HEK293 (cell line): Measurements from ENCODE around the gene CS.
A peak's percentile ranks its signal among the peaks of the same experiment; 100 is the strongest.

ENCODE experiments used
- GFI1B ChIP-seq: fragments of 450-650 bp; formaldehyde crosslinking; IDR thresholded peaks from 2 replicates; pipeline ENCODE4 v1.5.1; 2016; ENCODE audit warnings: missing biosample characterization, missing genetic modification characterization
- GLI4 ChIP-seq: fragments of 450-650 bp; formaldehyde crosslinking; IDR thresholded peaks from 2 replicates; pipeline ENCODE4 v1.5.1; 2016; ENCODE audit warnings: missing biosample characterization, missing genetic modification characterization
- HOXA7 ChIP-seq: sonication (generic); formaldehyde crosslinking; IDR thresholded peaks from 2 replicates; pipeline ENCODE4 v1.8.1; 2022; ENCODE audit warnings: missing genetic modification reagents, borderline replicate concordance
- HOXC10 ChIP-seq: sonication (generic); formaldehyde crosslinking; IDR thresholded peaks from 2 replicates; pipeline ENCODE4 v1.8.1; 2023; ENCODE audit warnings: mild to moderate bottlenecking, missing genetic modification reagents
- INSM2 ChIP-seq: fragments of 450-650 bp; formaldehyde crosslinking; IDR thresholded peaks from 2 replicates; pipeline ENCODE4 v1.5.1; 2016; ENCODE audit warnings: missing biosample characterization, missing genetic modification characterization
- MEIS1 ChIP-seq: sonication (generic); formaldehyde crosslinking; IDR thresholded peaks from 2 replicates; pipeline ENCODE4 v1.8.1; 2022; ENCODE audit warnings: missing genetic modification reagents, mild to moderate bottlenecking, borderline replicate concordance
- MZF1 ChIP-seq: fragments of 450-650 bp; formaldehyde crosslinking; IDR thresholded peaks from 2 replicates; pipeline ENCODE4 v1.5.1; 2017; ENCODE audit warnings: missing biosample characterization, missing genetic modification characterization, borderline replicate concordance
- OSR2 ChIP-seq: fragments of 450-650 bp; formaldehyde crosslinking; IDR thresholded peaks from 2 replicates; pipeline ENCODE4 v1.5.1; 2016; ENCODE audit warnings: missing biosample characterization, missing genetic modification characterization
- PBX3 ChIP-seq: sonication (generic); formaldehyde crosslinking; IDR thresholded peaks from 2 replicates; pipeline ENCODE4 v1.8.1; 2022; ENCODE audit warnings: mild to moderate bottlenecking, moderate library complexity, missing genetic modification reagents
- SP3 ChIP-seq: fragments of 450-650 bp; formaldehyde crosslinking; IDR thresholded peaks from 2 replicates; pipeline ENCODE4 v1.5.1; 2016; ENCODE audit warnings: missing biosample characterization, missing genetic modification characterization
- ZFHX2 ChIP-seq: fragments of 450-650 bp; formaldehyde crosslinking; conservative IDR thresholded peaks from 2 replicates; pipeline ENCODE4 v1.5.1; 2016; ENCODE audit warnings: missing biosample characterization, missing genetic modification characterization
- ZFP3 ChIP-seq: fragments of 450-650 bp; formaldehyde crosslinking; IDR thresholded peaks from 2 replicates; pipeline ENCODE4 v1.5.1; 2016; ENCODE audit warnings: low read depth, missing biosample characterization, missing genetic modification characterization
- ZNF10 ChIP-seq: fragments of 450-650 bp; formaldehyde crosslinking; IDR thresholded peaks from 2 replicates; pipeline ENCODE4 v1.5.1; 2017; ENCODE audit warnings: missing biosample characterization, missing genetic modification characterization
- ZNF133 ChIP-seq: fragments of 450-650 bp; formaldehyde crosslinking; IDR thresholded peaks from 2 replicates; pipeline ENCODE4 v1.5.1; 2016; ENCODE audit warnings: missing biosample characterization, missing genetic modification characterization
- ZNF214 ChIP-seq: fragments of 450-650 bp; formaldehyde crosslinking; IDR thresholded peaks from 2 replicates; pipeline ENCODE4 v1.5.1; 2017; ENCODE audit warnings: missing biosample characterization, mild to moderate bottlenecking, missing genetic modification characterization, borderline replicate concordance
- ZNF23 ChIP-seq: fragments of 450-650 bp; formaldehyde crosslinking; IDR thresholded peaks from 2 replicates; pipeline ENCODE4 v1.5.1; 2016; ENCODE audit warnings: missing biosample characterization, missing genetic modification characterization, borderline replicate concordance
- ZNF280C ChIP-seq: fragments of 450-650 bp; formaldehyde crosslinking; IDR thresholded peaks from 2 replicates; pipeline ENCODE4 v1.5.1; 2016; ENCODE audit warnings: missing biosample characterization, missing genetic modification characterization
- ZNF501 ChIP-seq: fragments of 450-650 bp; formaldehyde crosslinking; IDR thresholded peaks from 2 replicates; pipeline ENCODE4 v1.5.1; 2016; ENCODE audit warnings: missing biosample characterization, missing genetic modification characterization
- ZNF510 ChIP-seq: fragments of 450-650 bp; formaldehyde crosslinking; IDR thresholded peaks from 2 replicates; pipeline ENCODE4 v1.5.1; 2018; ENCODE audit warnings: mild to moderate bottlenecking, missing genetic modification characterization, missing biosample characterization; ENCODE audit not compliant: insufficient replicate concordance
- ZNF521 ChIP-seq: fragments of 450-650 bp; formaldehyde crosslinking; IDR thresholded peaks from 2 replicates; pipeline ENCODE4 v1.5.1; 2017; ENCODE audit warnings: missing biosample characterization, mild to moderate bottlenecking, missing genetic modification characterization
- ZNF677 ChIP-seq: fragments of 450-650 bp; IDR thresholded peaks from 2 replicates; pipeline ENCODE4 v1.5.0; 2018; ENCODE audit warnings: missing biosample characterization, mild to moderate bottlenecking, missing genetic modification characterization, moderate library complexity
- TF ChIP-seq, protein P1 (sequence below): fragments of 450-650 bp; formaldehyde crosslinking; IDR thresholded peaks from 2 replicates; pipeline ENCODE4 v1.5.1; 2016; ENCODE audit warnings: missing biosample characterization, missing genetic modification characterization
- TF ChIP-seq, protein P2 (sequence below): fragments of 450-650 bp; formaldehyde crosslinking; IDR thresholded peaks from 2 replicates; pipeline ENCODE4 v1.5.1; 2016; ENCODE audit warnings: missing biosample characterization, missing genetic modification characterization
- TF ChIP-seq, protein P3 (sequence below): fragments of 450-650 bp; formaldehyde crosslinking; IDR thresholded peaks from 2 replicates; pipeline ENCODE4 v1.5.1; 2016; ENCODE audit warnings: missing biosample characterization, missing genetic modification characterization
- TF ChIP-seq, protein P4 (sequence below): fragments of 450-650 bp; IDR thresholded peaks from 2 replicates; pipeline ENCODE4 v1.5.1; 2018; ENCODE audit warnings: missing biosample characterization, mild to moderate bottlenecking, missing genetic modification characterization

Gene CS

GRCh38 chr12:56333679-56334489 is 33.8 kb upstream of the CS start, which contains the start of gene PAN2 (continued):
- TF ChIP-seq, protein P1, sequence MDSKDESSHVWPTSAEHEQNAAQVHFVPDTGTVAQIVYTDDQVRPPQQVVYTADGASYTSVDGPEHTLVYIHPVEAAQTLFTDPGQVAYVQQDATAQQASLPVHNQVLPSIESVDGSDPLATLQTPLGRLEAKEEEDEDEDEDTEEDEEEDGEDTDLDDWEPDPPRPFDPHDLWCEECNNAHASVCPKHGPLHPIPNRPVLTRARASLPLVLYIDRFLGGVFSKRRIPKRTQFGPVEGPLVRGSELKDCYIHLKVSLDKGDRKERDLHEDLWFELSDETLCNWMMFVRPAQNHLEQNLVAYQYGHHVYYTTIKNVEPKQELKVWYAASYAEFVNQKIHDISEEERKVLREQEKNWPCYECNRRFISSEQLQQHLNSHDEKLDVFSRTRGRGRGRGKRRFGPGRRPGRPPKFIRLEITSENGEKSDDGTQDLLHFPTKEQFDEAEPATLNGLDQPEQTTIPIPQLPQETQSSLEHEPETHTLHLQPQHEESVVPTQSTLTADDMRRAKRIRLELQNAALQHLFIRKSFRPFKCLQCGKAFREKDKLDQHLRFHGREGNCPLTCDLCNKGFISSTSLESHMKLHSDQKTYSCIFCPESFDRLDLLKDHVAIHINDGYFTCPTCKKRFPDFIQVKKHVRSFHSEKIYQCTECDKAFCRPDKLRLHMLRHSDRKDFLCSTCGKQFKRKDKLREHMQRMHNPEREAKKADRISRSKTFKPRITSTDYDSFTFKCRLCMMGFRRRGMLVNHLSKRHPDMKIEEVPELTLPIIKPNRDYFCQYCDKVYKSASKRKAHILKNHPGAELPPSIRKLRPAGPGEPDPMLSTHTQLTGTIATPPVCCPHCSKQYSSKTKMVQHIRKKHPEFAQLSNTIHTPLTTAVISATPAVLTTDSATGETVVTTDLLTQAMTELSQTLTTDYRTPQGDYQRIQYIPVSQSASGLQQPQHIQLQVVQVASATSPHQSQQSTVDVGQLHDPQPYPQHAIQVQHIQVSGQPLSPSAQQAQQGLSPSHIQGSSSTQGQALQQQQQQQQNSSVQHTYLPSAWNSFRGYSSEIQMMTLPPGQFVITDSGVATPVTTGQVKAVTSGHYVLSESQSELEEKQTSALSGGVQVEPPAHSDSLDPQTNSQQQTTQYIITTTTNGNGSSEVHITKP (tag by site-specific recombination): peak; percentile 100
- TF ChIP-seq, protein P2, sequence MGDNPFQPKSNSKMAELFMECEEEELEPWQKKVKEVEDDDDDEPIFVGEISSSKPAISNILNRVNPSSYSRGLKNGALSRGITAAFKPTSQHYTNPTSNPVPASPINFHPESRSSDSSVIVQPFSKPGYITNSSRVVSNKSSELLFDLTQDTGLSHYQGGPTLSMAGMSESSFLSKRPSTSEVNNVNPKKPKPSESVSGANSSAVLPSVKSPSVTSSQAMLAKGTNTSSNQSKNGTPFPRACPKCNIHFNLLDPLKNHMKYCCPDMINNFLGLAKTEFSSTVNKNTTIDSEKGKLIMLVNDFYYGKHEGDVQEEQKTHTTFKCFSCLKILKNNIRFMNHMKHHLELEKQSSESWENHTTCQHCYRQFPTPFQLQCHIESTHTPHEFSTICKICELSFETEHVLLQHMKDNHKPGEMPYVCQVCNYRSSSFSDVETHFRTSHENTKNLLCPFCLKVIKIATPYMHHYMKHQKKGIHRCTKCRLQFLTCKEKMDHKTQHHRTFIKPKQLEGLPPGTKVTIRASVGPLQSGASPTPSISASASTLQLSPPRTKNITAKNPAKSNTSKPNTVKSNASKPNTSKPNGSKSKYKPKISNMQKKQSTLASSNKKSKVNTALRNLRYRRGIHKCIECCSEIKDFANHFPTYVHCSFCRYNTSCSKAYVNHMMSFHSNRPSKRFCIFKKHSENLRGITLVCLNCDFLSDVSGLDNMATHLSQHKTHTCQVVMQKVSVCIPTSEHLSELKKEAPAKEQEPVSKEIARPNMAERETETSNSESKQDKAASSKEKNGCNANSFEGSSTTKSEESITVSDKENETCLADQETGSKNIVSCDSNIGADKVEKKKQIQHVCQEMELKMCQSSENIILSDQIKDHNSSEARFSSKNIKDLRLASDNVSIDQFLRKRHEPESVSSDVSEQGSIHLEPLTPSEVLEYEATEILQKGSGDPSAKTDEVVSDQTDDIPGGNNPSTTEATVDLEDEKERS (tag by site-specific recombination): no peak
- no peak for TF ChIP-seq ZFP3
- TF ChIP-seq ZNF501 (tag by site-specific recombination): peak; percentile 31
- no peak for TF ChIP-seq GFI1B (tag by site-specific recombination)
- no peak for TF ChIP-seq ZNF521 (tag by site-specific recombination)
- TF ChIP-seq ZNF133: no peak
- no peak for TF ChIP-seq ZNF510 (tag by site-specific recombination)
- no peak for TF ChIP-seq ZNF10 (tag by site-specific recombination)
- TF ChIP-seq PBX3 (CRISPR knock-in tag): no peak
- no peak for TF ChIP-seq MZF1 (tag by site-specific recombination)
- no peak; the same call in none of the 2 replicates for TF ChIP-seq ZFHX2 (tag by site-specific recombination)
- no peak for TF ChIP-seq INSM2 (tag by site-specific recombination)
- TF ChIP-seq ZNF280C (tag by site-specific recombination): no peak
- TF ChIP-seq HOXC10 (CRISPR knock-in tag): no peak
- TF ChIP-seq OSR2 (tag by site-specific recombination): no peak
- TF ChIP-seq MEIS1 (CRISPR knock-in tag): no peak
- no peak for TF ChIP-seq ZNF677 (tag by site-specific recombination)
- TF ChIP-seq, protein P3, sequence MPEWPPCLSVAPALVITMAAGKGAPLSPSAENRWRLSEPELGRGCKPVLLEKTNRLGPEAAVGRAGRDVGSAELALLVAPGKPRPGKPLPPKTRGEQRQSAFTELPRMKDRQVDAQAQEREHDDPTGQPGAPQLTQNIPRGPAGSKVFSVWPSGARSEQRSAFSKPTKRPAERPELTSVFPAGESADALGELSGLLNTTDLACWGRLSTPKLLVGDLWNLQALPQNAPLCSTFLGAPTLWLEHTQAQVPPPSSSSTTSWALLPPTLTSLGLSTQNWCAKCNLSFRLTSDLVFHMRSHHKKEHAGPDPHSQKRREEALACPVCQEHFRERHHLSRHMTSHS (tag by site-specific recombination): no peak
- TF ChIP-seq, protein P4, sequence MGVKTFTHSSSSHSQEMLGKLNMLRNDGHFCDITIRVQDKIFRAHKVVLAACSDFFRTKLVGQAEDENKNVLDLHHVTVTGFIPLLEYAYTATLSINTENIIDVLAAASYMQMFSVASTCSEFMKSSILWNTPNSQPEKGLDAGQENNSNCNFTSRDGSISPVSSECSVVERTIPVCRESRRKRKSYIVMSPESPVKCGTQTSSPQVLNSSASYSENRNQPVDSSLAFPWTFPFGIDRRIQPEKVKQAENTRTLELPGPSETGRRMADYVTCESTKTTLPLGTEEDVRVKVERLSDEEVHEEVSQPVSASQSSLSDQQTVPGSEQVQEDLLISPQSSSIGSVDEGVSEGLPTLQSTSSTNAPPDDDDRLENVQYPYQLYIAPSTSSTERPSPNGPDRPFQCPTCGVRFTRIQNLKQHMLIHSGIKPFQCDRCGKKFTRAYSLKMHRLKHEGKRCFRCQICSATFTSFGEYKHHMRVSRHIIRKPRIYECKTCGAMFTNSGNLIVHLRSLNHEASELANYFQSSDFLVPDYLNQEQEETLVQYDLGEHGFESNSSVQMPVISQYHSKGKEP (tag by site-specific recombination): no peak
- no peak for TF ChIP-seq ZNF214 (tag by site-specific recombination)
- TF ChIP-seq ZNF23 (tag by site-specific recombination): no peak
- TF ChIP-seq HOXA7 (CRISPR knock-in tag): no peak
- TF ChIP-seq GLI4 (tag by site-specific recombination): peak; percentile 60; the same call in 1 of the 2 replicates
- peak; percentile 59 for TF ChIP-seq SP3
